ENCODE results near the gene TTC39A.

GRCh38 chr1:51240084-51240483 is 90.3 kb downstream of the TTC39A start:
- TF ChIP-seq SP1 (IDR thresholded peaks at IDR 0.05), result no peak
- no peak for TF ChIP-seq BHLHE40 (IDR thresholded peaks at IDR 0.05; ENCODE audit: borderline replicate concordance)
- TF ChIP-seq LEF1 (IDR thresholded peaks at IDR 0.05; ENCODE audit: borderline replicate concordance), result no peak
- TF ChIP-seq ELF4 (IDR thresholded peaks at IDR 0.05), result no peak
- no peak for TF ChIP-seq TARDBP (IDR thresholded peaks at IDR 0.05)
- no peak for TF ChIP-seq CTBP1 (IDR thresholded peaks at IDR 0.05; ENCODE audit: borderline replicate concordance)
- no peak for TF ChIP-seq PKNOX1 (IDR thresholded peaks at IDR 0.05)
- no peak for TF ChIP-seq SUZ12 (IDR thresholded peaks at IDR 0.05)
- TF ChIP-seq HDGF (IDR thresholded peaks at IDR 0.05; ENCODE audit: borderline replicate concordance), result no peak
- TF ChIP-seq ARNT (IDR thresholded peaks at IDR 0.05), result no peak
- no peak for TF ChIP-seq ZNF384 (IDR thresholded peaks at IDR 0.05)
- no peak for TF ChIP-seq FOXM1 (IDR thresholded peaks at IDR 0.05; ENCODE audit: borderline replicate concordance)

Measured in HEK293T (cell line).